NCI-H2107 treated with DMSO at 0.1 percent for 48 hours (cell line): ENCODE results near the gene FILIP1L.

Experiments used
- DNase-seq: peaks from one replicate; lab custom pipeline; 2025; ENCODE audit not compliant: unreplicated experiment; lab: John Stamatoyannopoulos, UW

Gene FILIP1L

DNA sequence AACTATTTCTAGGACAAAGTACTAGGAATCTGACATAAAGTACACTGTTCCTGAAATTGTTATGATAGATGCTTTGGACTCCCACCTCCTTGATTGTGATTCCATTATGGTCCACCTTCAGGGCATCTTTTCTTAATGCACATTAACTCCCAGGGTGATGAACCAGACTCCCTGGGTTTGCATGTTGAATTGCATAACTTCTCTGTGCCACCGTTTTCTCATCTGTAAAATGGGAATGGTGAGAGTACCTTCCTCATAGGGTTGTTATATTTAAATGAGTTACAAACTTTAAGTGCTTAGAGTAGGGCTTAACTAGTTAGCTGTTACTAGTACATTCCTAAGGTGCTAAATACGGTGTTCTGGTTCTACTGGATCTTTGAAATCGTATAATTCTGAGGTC is 214.7 kb downstream of the FILIP1L start:
- no peak for DNase-seq

DNA sequence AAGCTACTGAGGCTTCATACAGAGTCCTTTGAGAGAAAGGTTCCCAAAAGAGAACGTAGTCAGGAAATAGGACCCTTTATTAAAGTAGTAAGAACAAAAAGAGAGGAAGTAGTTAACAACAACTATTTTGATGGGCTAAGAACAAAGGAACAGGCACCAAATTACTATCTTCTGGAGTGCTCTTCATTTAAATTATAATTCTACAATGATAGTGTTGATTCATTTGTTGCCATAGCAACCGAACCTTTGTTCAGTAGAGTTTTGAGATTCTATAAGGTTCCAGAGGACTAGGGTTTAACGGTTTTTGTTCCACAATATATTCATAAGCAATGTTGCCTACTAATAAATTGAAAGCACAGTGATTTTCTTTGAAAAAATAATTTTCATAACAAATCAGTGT is 217.8 kb downstream of the FILIP1L start:
- no peak for DNase-seq

DNA sequence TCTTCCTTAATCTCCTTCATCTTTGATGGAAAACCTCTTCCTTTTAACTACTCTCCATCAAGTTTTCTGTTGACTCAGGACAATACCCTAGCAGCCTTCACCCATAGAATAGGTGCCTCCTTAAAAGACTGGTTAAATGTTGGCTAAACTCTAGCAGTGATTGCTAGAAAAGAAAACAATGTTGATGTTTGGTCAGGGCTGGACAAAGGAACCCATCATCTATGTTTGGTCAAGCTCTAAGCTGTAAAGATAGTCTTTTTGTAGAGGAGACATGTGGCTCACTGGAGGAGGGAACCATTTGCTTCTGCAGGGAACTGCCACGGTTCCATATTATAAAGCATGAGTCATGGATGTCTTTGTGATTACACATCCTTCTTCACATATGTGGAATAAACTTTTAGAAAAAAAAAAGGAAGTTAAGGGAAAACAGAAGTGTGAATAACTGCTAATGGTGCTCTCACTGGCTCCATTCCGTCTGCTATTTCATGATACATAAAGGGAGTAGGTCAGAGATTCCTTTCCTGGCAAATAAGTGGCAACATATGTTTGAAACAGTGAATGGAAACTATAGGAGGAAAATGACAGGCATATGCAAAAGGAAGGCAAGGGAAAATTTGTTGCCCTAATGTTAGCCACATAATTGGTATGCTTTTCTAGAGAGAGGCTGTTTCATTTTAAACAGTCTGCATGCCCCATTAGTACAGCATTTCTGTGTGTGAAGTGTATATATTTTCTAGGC is 218.4 kb downstream of the FILIP1L start:
- DNase-seq: no peak

DNA sequence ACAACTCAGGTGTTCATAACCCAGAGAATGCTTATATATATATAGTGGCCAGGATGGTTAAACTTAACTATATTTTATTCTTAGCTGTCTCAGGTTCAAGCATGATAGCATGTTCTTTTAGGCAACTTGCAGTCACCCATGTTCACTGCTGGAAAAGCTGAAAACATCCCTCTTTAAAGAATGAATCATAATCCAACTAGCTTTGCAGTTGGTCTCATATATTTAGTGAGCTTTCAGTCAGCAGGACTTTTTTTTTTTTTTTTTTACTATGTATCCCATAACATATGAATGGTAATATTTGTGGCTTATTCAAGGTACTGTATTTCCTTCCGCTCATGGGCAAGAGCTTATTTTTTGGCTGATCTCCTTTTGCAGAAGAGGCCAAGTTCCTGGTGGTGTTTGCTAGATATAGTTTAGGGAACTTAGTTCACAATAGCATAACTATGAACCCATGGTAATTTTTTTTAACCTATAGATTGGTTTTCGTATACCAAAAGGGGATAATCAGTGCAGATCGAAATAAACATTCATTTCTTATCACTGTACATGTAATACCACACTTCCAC is 219.1 kb downstream of the FILIP1L start:
- DNase-seq: no peak

DNA sequence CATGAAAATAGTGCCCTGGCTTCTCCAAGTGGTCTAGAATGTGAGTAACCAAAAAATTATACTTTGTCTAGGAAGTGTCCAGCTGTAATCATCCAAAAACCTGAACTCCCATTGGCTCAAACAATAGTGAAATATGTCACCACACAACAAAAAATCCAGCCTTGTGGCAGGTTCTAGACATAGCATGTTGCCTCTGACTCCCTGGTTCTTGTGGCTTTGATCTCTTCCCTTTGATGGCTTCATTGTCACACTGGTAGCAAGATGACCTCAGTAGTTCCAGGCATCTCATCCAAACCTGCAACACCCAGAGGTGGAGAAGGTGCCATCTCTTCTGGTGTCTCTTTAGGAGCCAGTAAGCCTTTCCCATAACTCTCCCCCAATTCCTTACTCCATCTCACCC is 222.0 kb downstream of the FILIP1L start:
- DNase-seq: no peak

DNA sequence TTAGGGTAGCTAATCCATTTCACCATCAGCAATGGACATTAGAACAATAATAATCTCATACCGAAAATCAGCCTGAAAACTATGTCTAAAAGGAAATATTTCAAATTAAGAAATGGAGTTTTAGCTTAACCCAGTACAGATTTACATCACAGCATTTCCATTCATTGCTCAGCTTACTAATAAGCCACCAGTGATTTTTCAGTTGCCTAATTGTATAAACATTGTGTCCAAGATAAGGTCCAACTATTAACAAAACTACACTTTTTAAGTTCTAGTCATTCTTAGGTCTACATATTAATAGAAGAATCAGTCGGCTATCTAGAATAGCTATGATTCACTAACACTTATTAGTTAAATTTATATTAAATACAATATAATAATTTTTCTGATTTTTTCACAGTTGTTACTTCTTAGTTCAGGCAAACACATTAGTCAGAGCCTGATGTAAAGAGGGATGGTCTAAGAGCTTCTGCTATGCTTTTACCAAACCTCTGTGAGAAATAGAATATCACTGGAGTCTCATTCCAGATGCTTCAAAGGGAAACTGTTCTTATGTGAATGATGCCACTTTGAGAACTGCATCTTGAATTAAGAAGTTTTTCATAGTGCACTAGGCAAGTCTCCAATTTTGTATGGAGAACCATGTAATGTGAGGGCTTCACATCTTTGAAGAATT is 222.6 kb downstream of the FILIP1L start:
- no peak for DNase-seq

DNA sequence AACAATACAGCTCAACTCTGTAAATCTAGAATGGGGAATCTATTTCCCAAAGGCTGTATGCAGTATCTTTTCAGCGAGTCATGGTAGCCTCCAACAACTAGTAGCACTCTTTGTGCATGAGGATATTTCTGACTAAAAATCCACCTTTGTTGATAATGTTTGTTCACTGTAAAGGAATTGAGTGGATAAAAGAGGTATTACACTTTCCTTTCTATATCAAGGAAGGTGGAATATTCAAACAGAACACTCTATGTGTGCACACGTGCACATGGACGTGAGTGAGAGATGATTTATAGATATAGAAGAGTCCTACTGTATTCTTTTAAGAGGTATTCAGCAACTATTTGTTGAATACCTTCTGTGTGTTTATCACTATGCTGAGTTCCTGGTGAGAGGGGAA is 228.4 kb downstream of the FILIP1L start:
- DNase-seq: no peak

DNA sequence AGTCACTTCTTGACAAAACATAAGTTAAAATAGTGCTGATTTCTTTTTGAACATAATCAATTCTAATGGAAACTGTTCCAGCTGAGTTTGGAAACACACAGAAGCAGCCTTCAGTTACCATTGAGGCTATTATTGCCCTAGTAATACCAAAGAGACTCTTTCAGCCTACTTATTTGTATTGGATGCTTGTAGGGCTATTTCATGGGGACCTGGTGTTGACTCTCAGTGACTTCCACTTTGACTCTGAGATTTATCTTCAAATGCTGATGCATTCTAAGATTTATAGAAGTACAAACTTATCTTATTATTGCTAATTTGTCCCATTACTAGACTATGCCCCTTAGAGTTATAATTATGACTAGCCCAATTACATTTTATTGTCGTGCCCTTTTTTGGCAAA is 229.2 kb downstream of the FILIP1L start:
- DNase-seq: no peak

DNA sequence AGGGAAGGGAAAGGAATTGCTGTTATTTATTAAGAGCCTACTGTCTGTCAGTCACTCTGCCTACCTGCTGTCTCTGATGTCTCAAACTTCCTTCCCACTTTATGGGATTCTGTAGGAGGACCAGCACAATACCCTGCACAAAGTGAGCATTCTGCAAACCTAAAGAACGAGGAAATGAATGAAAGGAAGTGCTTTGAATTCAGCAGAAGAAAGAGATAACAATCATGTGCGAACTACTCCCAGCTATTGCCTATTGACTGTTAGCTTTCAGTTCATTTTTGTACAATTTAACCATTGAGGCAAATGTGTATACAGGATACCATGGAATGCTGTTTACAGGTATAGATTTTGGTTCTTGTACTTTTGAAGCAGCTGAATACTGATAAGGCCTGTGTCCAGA is 229.8 kb downstream of the FILIP1L start:
- DNase-seq: no peak

DNA sequence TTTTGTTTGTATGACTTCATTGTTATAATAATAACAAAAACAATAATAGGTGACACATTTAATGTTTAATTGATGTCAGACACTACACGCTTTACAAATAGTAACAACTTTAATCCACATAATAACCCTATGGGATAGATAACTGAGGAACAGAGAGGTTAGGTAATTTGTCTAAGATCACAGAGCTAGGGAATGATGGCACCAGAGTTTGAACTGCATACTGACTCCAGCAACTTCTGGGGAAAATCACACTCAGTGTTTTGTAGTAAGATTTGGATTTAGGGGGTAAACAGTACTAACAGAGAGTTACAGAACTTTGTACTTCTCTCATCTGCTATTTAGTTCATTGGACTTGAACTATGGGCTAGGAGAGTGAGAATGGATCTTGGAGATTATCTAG is 230.6 kb downstream of the FILIP1L start:
- no peak for DNase-seq

DNA sequence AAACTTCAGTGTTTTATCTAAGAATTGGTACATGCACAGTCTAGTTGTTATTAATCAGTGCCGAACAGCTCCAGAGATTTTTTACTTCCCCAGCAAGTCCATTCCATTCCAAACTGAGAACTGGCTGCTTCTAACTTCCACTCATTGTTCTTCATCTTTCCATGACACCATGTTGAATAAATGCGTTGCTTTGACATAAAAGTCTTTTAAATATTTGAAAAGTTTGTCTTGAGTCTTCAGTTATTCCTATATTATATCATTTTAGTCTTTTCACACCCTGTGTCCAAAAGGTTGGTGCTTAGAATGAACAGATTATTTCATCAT is 231.2 kb downstream of the FILIP1L start:
- DNase-seq: no peak

DNA sequence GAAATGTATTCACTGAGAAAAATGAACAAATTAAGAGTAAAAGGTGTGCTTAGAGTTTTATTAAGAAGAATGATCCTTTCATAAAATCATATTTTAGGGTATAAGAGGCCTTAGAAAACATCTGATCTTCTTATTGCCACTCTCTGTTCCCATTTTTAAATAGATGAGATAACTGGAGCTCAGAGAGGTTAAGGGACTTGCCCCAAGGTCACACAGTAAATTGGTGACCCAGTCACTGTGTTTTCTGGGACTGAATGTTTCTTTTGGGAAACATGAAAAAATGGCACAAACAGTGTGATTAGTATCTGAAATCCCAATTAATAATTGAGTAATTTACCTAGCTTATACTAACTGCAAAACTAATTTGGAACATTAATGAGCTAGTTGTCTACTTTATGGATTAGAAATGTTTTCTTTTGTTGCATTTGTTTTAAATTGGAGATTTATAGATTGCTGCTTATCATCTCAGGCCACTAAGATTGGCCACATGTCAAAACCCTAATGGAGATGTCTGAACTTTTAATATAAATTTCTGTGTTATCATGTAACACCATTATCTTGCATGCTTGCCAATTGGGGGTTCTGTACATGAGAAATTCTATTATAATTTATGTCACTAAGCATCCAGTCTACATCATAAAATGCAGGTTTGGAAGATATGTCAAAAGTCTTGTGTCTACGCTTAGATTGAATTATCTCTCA is 231.7 kb downstream of the FILIP1L start:
- no peak for DNase-seq

DNA sequence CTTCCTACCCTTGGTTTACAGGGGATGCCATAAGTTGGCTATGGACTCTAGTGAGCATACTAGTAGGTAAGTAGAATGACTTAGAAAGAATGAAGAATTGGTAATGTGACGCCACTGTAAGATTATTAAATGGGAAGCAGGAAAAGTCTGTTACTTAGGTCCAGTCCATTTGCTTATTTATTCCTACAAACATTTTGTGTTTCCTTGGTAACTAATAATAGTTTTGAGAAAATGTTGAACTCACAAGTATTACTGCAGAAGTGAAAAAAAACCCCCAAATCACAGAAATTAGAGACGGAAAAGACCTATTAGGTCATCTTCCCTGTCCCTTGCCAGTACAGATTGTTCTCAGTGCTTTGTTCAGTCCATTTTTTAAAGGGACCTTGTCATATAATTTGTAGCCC is 233.2 kb downstream of the FILIP1L start:
- DNase-seq: no peak

DNA sequence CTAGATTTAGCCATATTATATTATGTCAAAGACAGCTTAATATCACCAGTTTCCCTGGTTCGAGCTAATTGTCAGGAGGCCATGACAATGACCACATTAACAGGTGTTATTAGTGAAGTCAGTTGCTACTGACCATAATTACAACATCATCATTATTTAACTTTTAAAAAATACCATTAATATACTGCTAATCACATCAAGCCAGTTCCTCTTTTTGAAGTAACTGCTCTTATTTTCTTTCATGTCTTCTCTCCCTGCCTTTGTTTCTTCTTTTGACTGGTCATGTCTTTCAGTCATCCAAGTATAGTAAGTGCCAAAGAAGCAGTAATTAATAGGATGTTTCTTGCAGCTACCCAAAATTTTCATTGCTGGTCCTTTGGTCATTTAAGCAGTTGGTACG is 235.0 kb downstream of the FILIP1L start:
- DNase-seq: no peak

DNA sequence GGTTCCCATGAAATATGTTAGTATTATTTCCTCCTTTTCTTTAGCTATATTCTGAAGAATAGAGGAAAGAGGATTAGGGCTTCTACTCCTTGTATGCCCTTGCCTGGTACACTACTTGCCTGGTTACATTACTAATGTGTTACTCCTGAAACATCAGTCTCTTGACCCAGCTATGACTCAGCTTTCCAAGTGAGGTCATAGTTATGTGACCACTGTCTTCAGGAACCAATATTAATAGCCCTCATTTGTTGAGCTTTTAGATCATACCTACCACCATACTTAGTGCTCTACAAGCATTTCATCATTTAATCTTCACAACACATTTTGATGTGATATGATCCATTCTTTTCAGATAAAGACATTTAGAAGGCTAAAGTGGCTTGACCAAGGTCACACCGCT is 236.3 kb downstream of the FILIP1L start:
- DNase-seq: no peak

DNA sequence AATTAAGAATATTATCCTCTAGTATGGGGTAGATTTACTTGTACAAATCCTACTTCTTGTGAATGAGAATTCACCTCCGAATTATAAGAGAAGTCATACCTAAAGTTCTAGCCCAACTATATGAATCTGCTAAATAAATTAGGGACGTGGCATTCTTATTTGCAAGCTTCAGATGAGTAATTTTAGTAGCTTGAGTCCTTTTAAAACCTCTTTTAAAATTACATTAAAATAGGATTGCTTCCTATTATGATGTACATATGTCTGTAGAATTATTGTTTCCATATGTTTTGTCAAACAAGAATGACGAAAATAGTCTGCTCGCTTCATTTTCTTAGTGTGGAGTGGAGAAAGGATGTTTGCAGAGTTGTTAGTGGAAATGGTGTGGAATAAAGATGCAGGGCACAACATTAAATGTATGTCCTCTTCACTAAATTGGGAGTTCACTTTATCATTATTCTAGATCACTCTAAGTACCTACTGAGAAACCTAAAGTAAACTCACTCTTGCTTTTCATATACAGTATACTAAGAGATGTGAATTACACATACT is 237.2 kb downstream of the FILIP1L start:
- DNase-seq: no peak

DNA sequence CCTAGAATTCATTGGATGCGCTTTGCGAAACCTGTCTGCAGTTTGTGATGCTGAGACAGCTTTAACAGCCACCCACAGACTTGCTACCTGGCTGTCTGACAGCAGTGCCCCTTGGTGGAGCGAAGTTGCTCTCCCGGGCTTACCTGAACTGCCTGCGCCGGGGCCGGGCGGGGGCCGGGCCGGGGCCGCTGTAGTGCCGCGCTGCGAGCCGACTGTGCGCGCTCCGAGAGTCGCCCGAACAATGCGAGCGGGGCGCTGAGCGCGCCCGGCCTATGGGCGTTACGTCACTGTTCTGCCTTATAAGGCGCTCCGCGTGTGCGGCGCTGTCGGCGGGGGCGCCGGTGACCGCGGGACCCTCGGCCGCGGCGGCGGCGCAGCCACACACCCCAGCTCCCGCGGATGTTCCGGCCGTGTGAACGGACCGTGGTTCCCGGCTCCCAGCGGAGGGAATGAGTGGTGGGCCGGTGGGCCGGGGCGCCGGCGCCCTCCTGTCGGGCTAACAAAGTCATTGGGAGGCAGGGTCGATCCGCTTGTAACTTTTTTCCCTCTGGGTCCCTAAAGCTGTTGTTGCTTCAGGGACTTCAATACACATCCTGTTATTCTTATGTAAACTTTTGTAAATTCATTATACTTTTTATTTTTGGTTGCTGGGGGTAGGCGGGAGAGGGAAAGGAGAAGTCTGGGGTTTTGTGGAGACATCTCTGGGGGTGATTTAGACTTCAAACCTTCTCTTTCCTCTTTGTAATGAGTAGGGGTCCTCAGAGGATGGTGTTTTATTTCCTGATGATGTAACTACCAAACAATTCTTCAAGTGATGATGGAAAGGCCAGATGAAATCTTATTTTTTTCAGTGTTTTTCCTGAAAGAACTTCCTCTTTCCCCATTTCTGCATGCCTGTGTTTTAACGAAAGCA is 238.1 kb downstream of the FILIP1L start:
- no peak for DNase-seq

DNA sequence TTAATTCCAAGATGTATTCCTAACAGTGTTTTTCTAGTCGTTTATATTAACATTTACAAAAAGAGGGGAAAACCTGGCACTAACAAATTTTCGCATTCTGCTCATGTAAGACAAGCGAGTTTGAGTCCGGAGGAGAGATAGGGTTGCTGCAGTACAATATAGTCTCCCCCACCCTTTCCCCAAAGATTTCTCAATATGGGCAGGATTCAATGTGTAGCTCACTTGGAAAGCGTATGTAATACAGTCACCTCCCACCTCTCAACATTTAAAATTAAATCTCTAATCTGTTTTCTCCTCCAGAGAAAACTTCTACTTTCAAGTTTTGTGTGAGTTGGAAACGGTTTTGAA is 238.7 kb downstream of the FILIP1L start:
- DNase-seq: no peak

DNA sequence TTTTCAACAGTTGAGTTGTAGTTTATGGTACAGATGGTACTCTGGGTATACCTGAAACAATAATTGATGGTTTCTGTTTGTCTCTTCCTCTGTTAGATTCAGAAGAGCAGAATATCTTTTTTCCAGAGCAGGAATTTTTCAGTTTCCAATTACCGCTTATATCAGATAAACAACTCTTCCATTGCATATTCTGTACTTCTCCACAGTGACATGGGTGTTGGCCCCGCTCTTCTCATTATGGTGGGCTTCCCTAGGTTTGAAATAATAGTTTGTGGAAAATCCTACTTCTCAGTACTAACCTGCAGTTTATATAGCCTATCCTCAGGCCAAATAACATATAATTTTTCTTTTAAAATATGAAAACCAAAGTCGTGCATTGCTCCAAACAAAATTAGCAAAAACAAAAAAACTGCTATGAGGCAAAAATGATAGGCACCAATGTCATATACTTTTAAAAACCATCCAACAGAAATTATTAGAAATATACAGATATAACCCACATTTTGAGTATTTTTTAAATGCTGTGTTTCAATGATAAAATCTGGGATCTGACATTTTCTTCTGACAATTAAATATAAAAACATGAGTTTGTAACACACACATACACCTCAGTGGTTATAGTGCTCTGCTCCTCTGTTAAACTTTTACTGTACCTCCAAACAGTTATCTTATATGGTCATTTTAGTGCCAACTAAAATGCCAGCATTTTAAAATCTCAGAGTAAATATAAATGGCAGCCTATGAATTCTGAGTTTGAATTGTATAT is 239.9 kb downstream of the FILIP1L start:
- no peak for DNase-seq
